B cell (primary cell): ENCODE results near the gene TDO2. TPM values are rescaled to one million over a fixed set of nuclear protein-coding genes. Genes with fewer than 3 reads are reported as not detected.

ENCODE experiments used
- ATAC-seq: fragments of 200-7000 bp; cut with Tn5 transposase; one replicate; pipeline ENCODE4 v1.10.0; 2021; ENCODE audit warnings: low read depth, mild to moderate bottlenecking, moderate number of reproducible peaks, moderate library complexity
- CTCF ChIA-PET: fragments of 350-600 bp; sonication (Branson Sonifier 250); formaldehyde crosslinking; loops from one replicate; lab custom pipeline; 2021; ENCODE audit warnings: antibody characterized with exemption, inconsistent platforms; lab: Charles Lee
- POLR2A ChIA-PET: fragments of 350-600 bp; sonication (Branson Sonifier 250); formaldehyde crosslinking; loops from one replicate; lab custom pipeline; 2021; ENCODE audit warnings: antibody characterized with exemption; lab: Charles Lee
- DNase-seq: peaks from one replicate; pipeline ENCODE4 v3.0.0; 2013
- H2AFZ ChIP-seq: 2 replicates; pipeline ENCODE4 v1.6.1; 2012; ENCODE audit warnings: mild to moderate bottlenecking, low read depth, low read length; ENCODE audit not compliant: insufficient read depth, poor library complexity, severe bottlenecking
- H3K27ac ChIP-seq, 2 donors: 1 replicate in 1 of 2; 2 replicates in 1 of 2; pipeline ENCODE4 v1.5.1; 2012 to 2013; ENCODE audit warnings: low read length in 2 of 2, mild to moderate bottlenecking in 2 of 2, moderate library complexity in 1 of 2
- H3K27me3 ChIP-seq, 4 experiments: fragments of 200-600 bp in 1 of 4; sonication (generic) in 1 of 4; replicated peaks in 1 of 4; 1 replicate in 2 of 4; 2 replicates in 2 of 4; pipeline versions ENCODE4 v1.6.1 to v1.7.0; 2013 to 2016; ENCODE audit warnings: low read length in 3 of 4, mild to moderate bottlenecking in 2 of 4, mixed read lengths in 1 of 4, moderate library complexity in 1 of 4; ENCODE audit not compliant: insufficient read depth in 4 of 4, control insufficient read depth in 3 of 4; ENCODE audit errors: control extremely low read depth in 1 of 4
- H3K36me3 ChIP-seq, 2 experiments: replicated peaks in 1 of 2; 1 replicate in 1 of 2; 2 replicates in 1 of 2; pipeline versions ENCODE4 v1.6.1 to v1.7.1; 2013; ENCODE audit warnings: low read length in 1 of 2; ENCODE audit not compliant: insufficient read depth in 2 of 2, control insufficient read depth in 1 of 2; ENCODE audit errors: control extremely low read depth in 1 of 2, extremely low read depth in 1 of 2
- H3K4me1 ChIP-seq, 2 donors: fragments of 200-600 bp in 1 of 2; sonication (generic) in 1 of 2; 1 replicate in 1 of 2; 2 replicates in 1 of 2; pipeline versions ENCODE4 v1.5.1 to v1.6.1; 2013 to 2017; ENCODE audit warnings: low read length in 2 of 2; ENCODE audit not compliant: control insufficient read depth in 2 of 2, insufficient read depth in 2 of 2
- H3K4me2 ChIP-seq: replicated peaks from 2 replicates; pipeline ENCODE3; 2012; ENCODE audit warnings: mild to moderate bottlenecking, low read depth, low read length; ENCODE audit not compliant: poor library complexity, severe bottlenecking
- H3K4me3 ChIP-seq, 5 experiments: fragments of 200-600 bp in 1 of 5; sonication (generic) in 1 of 5; 1 replicate in 3 of 5; 2 replicates in 2 of 5; pipeline versions ENCODE4 v1.5.1 to v1.7.0; 2011 to 2016; ENCODE audit warnings: low read length in 4 of 5, mild to moderate bottlenecking in 4 of 5, low read depth in 2 of 5, control low read depth in 1 of 5, moderate library complexity in 1 of 5; ENCODE audit not compliant: insufficient read depth in 1 of 5; ENCODE audit errors: control extremely low read depth in 1 of 5, extremely low read depth in 1 of 5
- H3K79me2 ChIP-seq: fragments of 200-600 bp; sonication (generic); one replicate; pipeline ENCODE4 v1.6.0; 2016; ENCODE audit warnings: low read length; ENCODE audit not compliant: control insufficient read depth, insufficient read depth
- H3K9ac ChIP-seq: fragments of 200-600 bp; sonication (generic); 2 replicates; pipeline ENCODE4 v1.6.1; 2017; ENCODE audit warnings: mild to moderate bottlenecking, low read length, moderate library complexity
- H3K9me3 ChIP-seq, 3 donors: one replicate each; pipeline versions ENCODE4 v1.6.1 to v1.7.1; 2013; ENCODE audit warnings: low read length in 2 of 3; ENCODE audit not compliant: control insufficient read depth in 2 of 3, insufficient read depth in 1 of 3; ENCODE audit errors: control extremely low read depth in 1 of 3
- H4K20me1 ChIP-seq: 2 replicates; pipeline ENCODE4 v1.6.0; 2012; ENCODE audit warnings: mild to moderate bottlenecking, low read length; ENCODE audit not compliant: insufficient read depth, control insufficient read depth, poor library complexity, severe bottlenecking
- H3K27ac Mint-ChIP-seq: one replicate; pipeline ENCODE4 v1.8.0; 2021; ENCODE audit warnings: mixed read lengths
- H3K27me3 Mint-ChIP-seq: one replicate; pipeline ENCODE4 v1.8.0; 2021; ENCODE audit warnings: mixed read lengths
- H3K4me1 Mint-ChIP-seq: one replicate; pipeline ENCODE4 v1.8.0; 2021; ENCODE audit warnings: mixed read lengths
- H3K4me3 Mint-ChIP-seq: one replicate; pipeline ENCODE4 v1.8.0; 2021; ENCODE audit warnings: mixed read lengths
- H3K9me3 Mint-ChIP-seq: one replicate; pipeline ENCODE4 v1.8.0; 2022; ENCODE audit warnings: mixed read lengths; ENCODE audit not compliant: insufficient read depth
- EZH2 ChIP-seq: IDR thresholded peaks from 2 replicates; pipeline ENCODE4 v1.6.1; 2012; ENCODE audit warnings: borderline replicate concordance, low read depth, mild to moderate bottlenecking, moderate library complexity, low read length; ENCODE audit not compliant: insufficient read depth, poor library complexity, severe bottlenecking
- WGBS: methylation state at CpG from one replicate; pipeline ENCODE4 v1.1.5; 2013; ENCODE audit warnings: missing lambda C conversion rate; ENCODE audit not compliant: insufficient coverage; 5-methylcytosine and 5-hydroxymethylcytosine counted together
- intact Hi-C: fragments of 100-400 bp; cut with micrococcal nuclease; formaldehyde crosslinking; loops from one replicate; pipeline ENCODE4 v1.10.0; 2022
- polyA plus RNA-seq: library from polyadenylated mRNA; depleted of rRNA; stranded (reverse); fragments of >200 nt; gene quantifications from 2 replicates; pipeline ENCODE4 v1.2.3, GENCODE V29; 2012
- total RNA-seq, 2 donors: library from RNA; stranded (reverse); fragments of 120-200 nt in 1 of 2; gene quantifications; 1 replicate in 1 of 2; 2 replicates in 1 of 2; pipeline versions ENCODE4 v1.2.3 to v1.2.4, GENCODE V29; 2013 to 2022
- TF ChIP-seq, protein P1 (sequence below): fragments of 200-600 bp; IDR thresholded peaks from one replicate; pipeline ENCODE4 v1.8.0; 2022; ENCODE audit warnings: antibody characterized with exemption, mild to moderate bottlenecking

TDO2 gene
- total and polyA plus RNA-seq, 2 donors (not counting 1 experiment from before 2014, with no cell fraction given): not detected

DNA sequence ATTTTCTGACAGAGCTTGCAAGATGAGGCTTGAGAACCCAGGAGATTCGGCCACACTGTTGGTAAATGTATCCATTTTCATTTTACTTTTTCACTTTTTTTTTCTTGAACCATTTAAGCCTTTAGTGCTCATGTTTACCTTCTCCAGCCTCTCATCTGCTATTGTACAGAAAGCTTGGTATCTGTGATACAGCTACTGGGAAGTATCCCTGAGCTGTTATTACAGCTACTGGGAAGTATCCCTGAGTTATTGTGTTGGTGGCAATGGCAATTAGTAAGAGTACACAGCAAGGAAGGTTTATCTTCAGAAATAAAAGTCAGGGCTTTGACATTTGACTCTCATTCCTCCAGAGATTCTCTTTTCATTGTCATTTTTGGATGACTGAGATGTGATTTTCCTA, 38.3 kb downstream of the TDO2 start:
- Histone ChIP-seq H3K4me3 (no peak overlapping the region), H3K9me3 (no peaks in the 10 kb centered on the region), H2AFZ (no peak overlapping the region), H3K79me2 (no peaks in the 10 kb centered on the region), H3K27me3 (no peaks in the 10 kb centered on the region), H4K20me1 (no peaks in the 10 kb centered on the region), H3K4me2 (no peak overlapping the region), H3K4me1 (no peaks in the 10 kb centered on the region), H3K9ac (no peak overlapping the region), H3K27ac (no peak overlapping the region), H3K36me3 (peaks cover 8 to 30% of the 10 kb centered on the region in 2 experiments)
- Mint-ChIP-seq H3K27me3 (no peaks in the 10 kb centered on the region), H3K27ac (no peak overlapping the region), H3K9me3 (no peaks in the 10 kb centered on the region), H3K4me3 (no peak overlapping the region), H3K4me1 (no peaks in the 10 kb centered on the region)
- TF ChIP-seq, protein P1, sequence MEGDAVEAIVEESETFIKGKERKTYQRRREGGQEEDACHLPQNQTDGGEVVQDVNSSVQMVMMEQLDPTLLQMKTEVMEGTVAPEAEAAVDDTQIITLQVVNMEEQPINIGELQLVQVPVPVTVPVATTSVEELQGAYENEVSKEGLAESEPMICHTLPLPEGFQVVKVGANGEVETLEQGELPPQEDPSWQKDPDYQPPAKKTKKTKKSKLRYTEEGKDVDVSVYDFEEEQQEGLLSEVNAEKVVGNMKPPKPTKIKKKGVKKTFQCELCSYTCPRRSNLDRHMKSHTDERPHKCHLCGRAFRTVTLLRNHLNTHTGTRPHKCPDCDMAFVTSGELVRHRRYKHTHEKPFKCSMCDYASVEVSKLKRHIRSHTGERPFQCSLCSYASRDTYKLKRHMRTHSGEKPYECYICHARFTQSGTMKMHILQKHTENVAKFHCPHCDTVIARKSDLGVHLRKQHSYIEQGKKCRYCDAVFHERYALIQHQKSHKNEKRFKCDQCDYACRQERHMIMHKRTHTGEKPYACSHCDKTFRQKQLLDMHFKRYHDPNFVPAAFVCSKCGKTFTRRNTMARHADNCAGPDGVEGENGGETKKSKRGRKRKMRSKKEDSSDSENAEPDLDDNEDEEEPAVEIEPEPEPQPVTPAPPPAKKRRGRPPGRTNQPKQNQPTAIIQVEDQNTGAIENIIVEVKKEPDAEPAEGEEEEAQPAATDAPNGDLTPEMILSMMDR: no peak
- no peak for TF ChIP-seq EZH2
- CTCF ChIA-PET: interaction anchor here (1.0 kb wide), 1 partner anchor 11 kb away, joined by 3 read pairs; no protein-coding TSS in a partner anchor
- WGBS: no CpG with 5 or more reads among the region's 1 CpG
- DNase-seq (no peak), ATAC-seq (no peak)
- intact Hi-C loops: no loop called here
- POLR2A ChIA-PET: no interaction called here

DNA sequence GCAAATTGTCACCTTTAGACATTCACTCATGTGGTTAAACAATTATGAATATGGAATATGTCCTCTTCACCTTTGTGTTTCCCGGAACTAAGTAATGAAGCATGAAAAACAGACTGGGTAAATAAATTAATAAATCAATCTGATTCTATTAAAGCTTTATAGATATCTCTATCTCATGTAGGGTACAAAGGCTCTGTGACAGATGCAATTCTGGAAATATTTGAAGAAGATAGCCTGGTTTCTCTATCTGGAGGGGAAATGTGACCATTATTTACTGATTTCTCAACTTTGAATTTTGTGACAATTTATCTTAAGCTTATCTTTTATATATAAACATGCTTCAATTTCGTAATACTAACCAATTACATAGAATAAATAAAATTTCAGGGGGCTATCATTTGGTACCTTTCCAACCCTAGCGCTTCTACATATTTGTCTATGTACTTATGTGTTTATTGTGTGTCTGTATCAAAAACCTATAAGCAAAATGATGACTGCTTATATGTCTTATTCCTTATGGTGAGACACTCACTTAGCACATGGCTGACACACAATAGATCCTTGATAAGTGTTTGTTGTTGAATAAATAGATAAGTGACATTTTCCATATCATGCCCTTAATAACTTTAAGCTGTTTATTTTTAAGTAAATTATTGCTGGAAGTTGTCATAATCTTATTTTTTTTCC, 40.3 kb downstream of the TDO2 start:
- Histone ChIP-seq H4K20me1 (no peaks in the 10 kb centered on the region), H3K9me3 (no peaks in the 10 kb centered on the region), H2AFZ (no peak overlapping the region), H3K79me2 (no peaks in the 10 kb centered on the region), H3K4me3 (no peak overlapping the region), H3K27ac (no peak overlapping the region), H3K27me3 (no peaks in the 10 kb centered on the region), H3K4me2 (no peak overlapping the region), H3K4me1 (no peaks in the 10 kb centered on the region), H3K9ac (no peak overlapping the region), H3K36me3 (peaks cover 8 to 21% of the 10 kb centered on the region in 2 experiments)
- Mint-ChIP-seq H3K27me3 (no peaks in the 10 kb centered on the region), H3K9me3 (no peaks in the 10 kb centered on the region), H3K4me3 (no peak overlapping the region), H3K27ac (no peak overlapping the region), H3K4me1 (no peaks in the 10 kb centered on the region)
- TF ChIP-seq, protein P1: no peak
- no peak for TF ChIP-seq EZH2
- WGBS: no CpG with 5 or more reads among the region's 3 CpGs
- intact Hi-C loops: no loop called here
- DNase-seq (no peak), ATAC-seq (no peak)
- ChIA-PET CTCF (interaction anchor here (1.4 to 1.9 kb wide), 2 partner anchors 8 to 10 kb away, joined by 4 to 11 read pairs; partner anchors contain the start of gene CTSO), POLR2A (no interaction called here)
